Panc1 (cell line): ENCODE results near the gene NELFE. TPM values are rescaled to one million over a fixed set of nuclear protein-coding genes. Genes with fewer than 3 reads are reported as not detected.

Experiments used
- ATAC-seq: fragments of 200-7000 bp; cut with Tn5 transposase; 2 replicates; pipeline ENCODE4 v1.9.1; 2020; ENCODE audit warnings: mild to moderate bottlenecking, moderate library complexity
- BruUV-seq: library from RNA; stranded (reverse); fragments of 400-500 nt; replicated peaks from 2 replicates; lab custom pipeline; 2021; lab: Mats Ljungman, UMichigan
- CTCF ChIA-PET: fragments of 300-600 bp; sonication (Branson Sonifier 250); formaldehyde crosslinking; loops from one replicate; lab custom pipeline; 2022; ENCODE audit warnings: antibody characterized with exemption; lab: Charles Lee
- POLR2A ChIA-PET: fragments of 300-600 bp; sonication (Branson Sonifier 250); formaldehyde crosslinking; loops from one replicate; lab custom pipeline; 2022; ENCODE audit warnings: antibody characterized with exemption; lab: Charles Lee
- DNase-seq: peaks from one replicate; pipeline ENCODE4 v3.0.0-alpha.2; 2010; ENCODE audit warnings: low read depth, low spot score
- H3K27ac ChIP-seq: 2 replicates; pipeline ENCODE4 v1.5.1; 2011; ENCODE audit warnings: mild to moderate bottlenecking, low read length, inconsistent platforms
- H3K27me3 ChIP-seq: fragments of 200-500 bp; sonication (Bioruptor generic); 2 replicates; pipeline ENCODE4 v1.6.0; 2014; ENCODE audit warnings: low read length, inconsistent platforms; ENCODE audit not compliant: control insufficient read depth, insufficient read depth
- H3K36me3 ChIP-seq: fragments of 200-500 bp; sonication (Bioruptor generic); 2 replicates; pipeline ENCODE4 v1.5.1; 2014; ENCODE audit warnings: inconsistent platforms, mild to moderate bottlenecking, low read length, moderate library complexity; ENCODE audit not compliant: control insufficient read depth, insufficient read depth
- H3K4me1 ChIP-seq: 2 replicates; pipeline ENCODE4 v1.5.1; 2011; ENCODE audit warnings: inconsistent platforms, mild to moderate bottlenecking, low read length, moderate library complexity; ENCODE audit not compliant: control insufficient read depth, insufficient read depth
- H3K4me3 ChIP-seq, 2 experiments: 2 replicates each; pipeline ENCODE4 v1.5.1; 2011 to 2012; ENCODE audit warnings: low read depth in 2 of 2, low read length in 2 of 2, mild to moderate bottlenecking in 2 of 2, inconsistent platforms in 1 of 2, moderate library complexity in 1 of 2
- H3K9me3 ChIP-seq: fragments of 200-500 bp; sonication (Bioruptor generic); 2 replicates; pipeline ENCODE4 v1.5.1; 2014; ENCODE audit warnings: low read depth, mild to moderate bottlenecking, inconsistent platforms, low read length, moderate library complexity; ENCODE audit not compliant: control insufficient read depth, insufficient read depth
- CTCF ChIP-seq: fragments of 450-650 bp; IDR thresholded peaks from 2 replicates; pipeline ENCODE4 v1.5.1; 2017; ENCODE audit warnings: mild to moderate bottlenecking
- POLR2AphosphoS5 ChIP-seq: IDR thresholded peaks from 2 replicates; pipeline ENCODE4 v1.6.1; 2012; ENCODE audit warnings: mild to moderate bottlenecking, low read depth, low read length, moderate library complexity
- REST ChIP-seq, 2 experiments: IDR thresholded peaks; 2 replicates each; pipeline ENCODE4 v1.6.1; 2011 to 2012; ENCODE audit warnings: low read depth in 2 of 2, control low read depth in 1 of 2, low read length in 1 of 2, mild to moderate bottlenecking in 1 of 2, moderate library complexity in 1 of 2; ENCODE audit not compliant: insufficient read depth in 1 of 2
- SIN3A ChIP-seq: IDR thresholded peaks from 2 replicates; pipeline ENCODE4 v1.6.1; 2012; ENCODE audit warnings: low read depth, mild to moderate bottlenecking, low read length, moderate library complexity, borderline replicate concordance; ENCODE audit not compliant: insufficient read depth
- TCF7L2 ChIP-seq: IDR thresholded peaks from 2 replicates; pipeline ENCODE4 v1.6.1; 2011; ENCODE audit warnings: mild to moderate bottlenecking, low read depth, low read length, inconsistent platforms
- in situ Hi-C: cut with HindIII; loops from 2 replicates; pipeline ENCODE4 v1.10.0; 2016; ENCODE audit warnings: low sequenced_read_pairs, low pct_unique_long_range_greater_than_20kb
- intact Hi-C: fragments of 100-400 bp; cut with micrococcal nuclease; formaldehyde crosslinking; loops from one replicate; pipeline ENCODE4 v1.10.0; 2022; ENCODE audit not compliant: unreplicated experiment
- total RNA-seq: library from RNA; stranded (reverse); gene quantifications from one replicate; pipeline ENCODE4 v1.2.1, GENCODE V29; 2021; ENCODE audit not compliant: unreplicated experiment

NELFE gene
- total RNA-seq, 1 experiment from 2014 or later: 94.9 TPM

- POLR2A ChIA-PET: no interaction called here
- H3K36me3 ChIP-seq: no peaks in the 10 kb centered on the region
- H3K4me1 ChIP-seq: no peaks in the 10 kb centered on the region; the same call in 1 of the 2 replicates
- no peak overlapping the region for H3K4me3 ChIP-seq
- TF ChIP-seq TCF7L2 (no peak), SIN3A (no peak), CTCF (no peak), POLR2AphosphoS5 (no peak)
- H3K9me3 ChIP-seq: no peaks in the 10 kb centered on the region
- CTCF ChIA-PET: no interaction called here
- no TSS peak for BruUV-seq
- ATAC-seq (no peak), DNase-seq (no peak)
- intact Hi-C loops: no loop called here
- H3K27ac ChIP-seq: no peak overlapping the region
- H3K27me3 ChIP-seq: no peaks in the 10 kb centered on the region
- in situ Hi-C loops: no loop called here
These were observed 30.2 kb downstream of the NELFE start for GRCh38 chr6:31928672-31928939.

- no peaks in the 10 kb centered on the region for H3K9me3 ChIP-seq
- no peak for TF ChIP-seq POLR2AphosphoS5
- TF ChIP-seq CTCF: no peak
- no peak for TF ChIP-seq SIN3A
- TF ChIP-seq TCF7L2: no peak
- TF ChIP-seq REST (IDR thresholded peaks at IDR 0.05; ENCODE audit: insufficient read depth in 1 of 2, low read depth in 2 of 2, low read length in 1 of 2): no peak
- DNase-seq: no peak
- peak; percentile 22; the same call in 1 of the 2 replicates for ATAC-seq
- H3K27ac ChIP-seq: peak overlapping the region; percentile 29; the same call in 1 of the 2 replicates
- no peaks in the 10 kb centered on the region for H3K36me3 ChIP-seq
- ChIA-PET CTCF (no interaction called here), POLR2A (no interaction called here)
- no peaks in the 10 kb centered on the region for H3K27me3 ChIP-seq
- no peak overlapping the region for H3K4me3 ChIP-seq
- intact Hi-C loops (no loop called here), in situ Hi-C loops (no loop called here)
- BruUV-seq: no TSS peak
- H3K4me1 ChIP-seq: no peaks in the 10 kb centered on the region; the same call in 1 of the 2 replicates
These were observed 30.7 kb downstream of the NELFE start for GRCh38 chr6:31927863-31928671.
